ENCODE results near the gene BUB3.
A peak's percentile ranks its signal among the peaks of the same experiment; 100 is the strongest.
"Not testable (repeated sequence)": the region's sequence is repeated elsewhere in the genome, so short reads cannot be mapped to it uniquely, and the experiment has no call there.

The BUB3 gene

DNA sequence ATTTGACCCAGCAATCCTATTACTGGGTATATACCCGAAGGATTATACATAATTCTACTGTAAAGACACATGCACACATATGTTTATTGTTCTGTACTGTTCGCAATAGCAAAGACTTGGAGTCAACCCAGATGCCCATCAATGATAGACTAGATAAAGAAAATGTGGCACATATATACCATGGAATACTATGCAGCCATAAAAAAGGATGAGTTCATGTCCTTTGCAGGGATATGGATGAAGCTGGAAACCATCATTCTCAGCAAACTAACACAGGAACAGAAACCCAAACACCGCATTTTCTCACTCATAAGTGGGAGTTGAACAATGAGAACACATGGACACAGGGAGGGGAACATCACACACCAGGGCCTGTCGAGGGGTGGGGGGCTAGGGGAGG is 24.2 kb downstream of the BUB3 start:
- not testable (repeated sequence) for DNase-seq; ATAC-seq (replicated peaks); H3K9me3 Mint-ChIP-seq; H3K36me3 Mint-ChIP-seq (ENCODE audit: insufficient read depth); H3K27me3 Mint-ChIP-seq; H3K27ac Mint-ChIP-seq; H3K4me3 Mint-ChIP-seq
- H3K4me1 Mint-ChIP-seq (ENCODE audit: low read depth in 2 of 2), result peaks cover 9 to 18% of the 10 kb centered on the region in 2 donors

DNA sequence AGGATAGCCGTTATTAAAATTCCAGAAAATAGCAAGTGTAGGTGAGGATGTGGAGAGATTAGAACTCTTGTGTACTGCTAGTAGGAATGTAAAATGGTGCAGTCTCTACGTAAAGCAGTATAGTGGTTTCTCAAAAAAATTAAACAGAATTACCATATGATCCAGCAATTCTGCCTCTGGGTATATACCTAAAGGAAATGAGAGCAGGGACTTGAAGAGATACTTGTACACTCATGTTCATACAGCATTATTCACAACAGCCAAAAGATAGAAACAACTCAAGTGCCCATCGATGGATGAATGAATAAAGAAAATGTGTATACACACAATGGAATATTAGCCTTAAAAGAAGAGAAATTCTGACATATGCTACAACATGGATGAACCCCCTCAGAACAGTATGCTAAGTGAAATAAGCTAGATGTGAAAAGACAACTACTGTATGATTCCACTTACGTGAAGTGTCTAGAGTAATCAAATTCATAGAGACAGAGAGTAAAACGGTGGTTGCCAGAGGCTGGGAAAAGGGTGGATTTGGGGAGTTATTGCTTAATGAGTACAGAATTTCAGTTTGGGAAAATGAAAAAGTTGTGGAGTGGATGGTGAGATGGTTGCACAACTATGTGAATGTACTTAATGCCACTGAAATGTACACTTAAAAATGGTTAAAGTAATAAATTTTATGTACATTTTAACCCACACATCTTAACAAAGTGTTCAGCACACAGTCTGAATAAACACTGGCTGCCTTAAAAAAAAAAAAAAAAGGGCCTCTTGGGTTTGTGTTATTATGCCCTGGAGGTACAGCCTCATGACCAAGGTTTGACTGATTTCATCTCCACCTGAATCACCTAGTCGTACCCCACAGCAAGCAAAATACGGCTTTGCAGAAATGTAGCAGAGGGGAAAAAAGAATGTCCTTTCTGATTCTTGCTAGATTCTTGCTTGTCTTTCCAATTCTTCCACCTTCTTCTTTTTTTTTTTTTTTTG is 26.2 kb downstream of the BUB3 start:
- DNase-seq (no peak), ATAC-seq (replicated peaks) (no peak)
- peaks cover 3% of the 10 kb centered on the region in 2 donors for H3K4me1 Mint-ChIP-seq (ENCODE audit: low read depth in 2 of 2)
- H3K36me3 Mint-ChIP-seq (ENCODE audit: insufficient read depth), result peaks cover 5% of the 10 kb centered on the region
- no peak overlapping the region for H3K4me3 Mint-ChIP-seq
- no peaks in the 10 kb centered on the region for H3K27me3 Mint-ChIP-seq
- no peaks in the 10 kb centered on the region for H3K9me3 Mint-ChIP-seq
- H3K27ac Mint-ChIP-seq, result no peak overlapping the region

DNA sequence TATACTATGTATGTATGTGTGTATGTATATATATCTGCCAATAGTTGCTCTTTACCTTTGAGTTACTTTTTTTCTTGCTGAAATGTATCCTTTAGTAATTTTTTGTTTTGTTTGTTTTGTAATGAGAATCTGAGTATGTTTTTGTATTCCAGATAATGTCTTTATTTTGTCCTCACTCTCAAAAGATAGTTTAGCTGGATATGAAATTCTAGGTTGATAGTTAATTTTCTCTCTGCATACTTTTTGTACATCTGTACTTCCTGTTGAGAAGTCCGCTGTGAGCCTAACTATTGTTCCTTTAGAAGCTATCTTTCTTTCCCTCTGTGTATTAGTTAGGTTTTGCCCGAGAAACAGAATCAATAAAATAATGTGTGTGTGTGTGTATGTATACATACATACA is 29.5 kb downstream of the BUB3 start:
- ATAC-seq (replicated peaks), result no peak
- H3K27ac Mint-ChIP-seq, result no peak overlapping the region
- DNase-seq, result no peak
- H3K4me3 Mint-ChIP-seq, result no peak overlapping the region
- H3K9me3 Mint-ChIP-seq, result no peaks in the 10 kb centered on the region
- peaks cover 5 to 10% of the 10 kb centered on the region in 2 donors for H3K4me1 Mint-ChIP-seq (ENCODE audit: low read depth in 2 of 2)
- H3K36me3 Mint-ChIP-seq (ENCODE audit: insufficient read depth), result peaks cover 10% of the 10 kb centered on the region
- no peaks in the 10 kb centered on the region for H3K27me3 Mint-ChIP-seq

DNA sequence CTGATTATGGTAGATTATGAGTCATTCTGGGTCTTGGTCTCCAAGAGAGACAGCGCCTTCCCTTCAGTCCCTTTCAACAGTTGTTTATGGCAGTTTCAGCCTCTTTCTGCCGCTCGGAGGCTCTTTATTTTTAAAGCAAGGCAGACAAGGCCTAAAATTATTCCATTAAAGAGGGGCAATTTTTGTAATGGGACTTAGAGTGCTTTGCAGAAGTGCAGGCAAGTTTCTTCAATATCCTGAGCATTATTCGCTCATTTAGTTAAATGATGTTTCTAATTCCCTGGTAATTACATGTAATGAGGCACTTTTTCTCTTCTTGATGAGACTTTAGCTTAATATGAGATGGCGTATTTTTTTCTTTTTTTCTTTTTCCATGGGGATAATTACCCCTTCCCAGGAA is 33.6 kb downstream of the BUB3 start:
- H3K4me1 Mint-ChIP-seq (ENCODE audit: low read depth in 2 of 2), result peaks cover 9 to 16% of the 10 kb centered on the region in 2 donors
- no peak for DNase-seq
- H3K9me3 Mint-ChIP-seq, result no peaks in the 10 kb centered on the region
- no peak overlapping the region for H3K27ac Mint-ChIP-seq
- no peaks in the 10 kb centered on the region for H3K27me3 Mint-ChIP-seq
- H3K4me3 Mint-ChIP-seq, result no peak overlapping the region
- no peak for ATAC-seq (replicated peaks)
- peaks cover 13% of the 10 kb centered on the region for H3K36me3 Mint-ChIP-seq (ENCODE audit: insufficient read depth)

DNA sequence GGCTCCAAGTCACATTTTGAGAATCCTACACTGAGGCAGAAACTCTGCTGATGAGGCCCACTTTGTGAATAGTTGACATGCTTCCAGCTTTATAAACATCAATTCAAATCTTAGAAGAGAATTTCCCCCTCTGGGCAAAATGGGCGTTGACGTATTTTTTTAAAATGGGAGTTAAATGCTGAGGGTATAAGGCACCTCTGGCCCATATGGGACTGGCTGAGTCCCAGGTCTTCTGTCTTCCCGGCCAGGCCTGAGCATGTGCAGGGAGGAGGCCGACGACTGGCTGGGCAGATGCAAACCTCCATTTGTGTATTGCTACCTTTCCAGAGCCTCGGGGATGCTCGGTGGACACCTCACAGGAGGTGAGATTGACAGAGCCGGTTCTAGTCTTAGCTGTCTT is 37.7 kb downstream of the BUB3 start:
- Mint-ChIP-seq H3K36me3 (ENCODE audit: insufficient read depth) (peaks cover 8% of the 10 kb centered on the region), H3K4me3 (no peak overlapping the region), H3K4me1 (ENCODE audit: low read depth in 2 of 2) (peaks cover 5 to 11% of the 10 kb centered on the region in 2 donors), H3K9me3 (no peaks in the 10 kb centered on the region), H3K27ac (no peak overlapping the region), H3K27me3 (no peaks in the 10 kb centered on the region)
- ATAC-seq (replicated peaks) (no peak), DNase-seq (no peak)

DNA sequence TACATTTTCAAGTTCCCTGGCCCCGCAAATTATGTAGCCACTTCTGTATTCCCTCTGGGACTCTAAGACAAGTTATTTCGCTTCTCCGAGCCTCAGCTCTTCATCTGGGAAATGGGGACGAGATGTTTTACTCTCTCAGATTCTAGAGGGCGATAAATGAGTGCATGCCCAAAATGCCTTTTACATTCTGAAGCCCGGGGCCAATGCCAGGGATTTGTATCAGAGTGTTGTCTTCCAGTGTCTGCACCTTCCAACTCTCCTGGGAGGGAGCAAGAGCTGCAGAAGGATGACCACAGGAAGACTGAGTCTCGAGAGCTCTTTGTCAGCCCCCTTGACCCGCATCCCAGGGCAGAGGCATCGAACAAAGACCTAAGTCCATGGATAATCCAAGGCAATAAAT is 39.9 kb downstream of the BUB3 start:
- Mint-ChIP-seq H3K9me3 (no peaks in the 10 kb centered on the region), H3K27ac (no peak overlapping the region), H3K4me1 (ENCODE audit: low read depth in 2 of 2) (peaks cover 6% of the 10 kb centered on the region in 2 donors), H3K27me3 (no peaks in the 10 kb centered on the region), H3K4me3 (no peak overlapping the region), H3K36me3 (ENCODE audit: insufficient read depth) (peaks cover 6% of the 10 kb centered on the region)
- ATAC-seq (replicated peaks) (no peak), DNase-seq (no peak)

DNA sequence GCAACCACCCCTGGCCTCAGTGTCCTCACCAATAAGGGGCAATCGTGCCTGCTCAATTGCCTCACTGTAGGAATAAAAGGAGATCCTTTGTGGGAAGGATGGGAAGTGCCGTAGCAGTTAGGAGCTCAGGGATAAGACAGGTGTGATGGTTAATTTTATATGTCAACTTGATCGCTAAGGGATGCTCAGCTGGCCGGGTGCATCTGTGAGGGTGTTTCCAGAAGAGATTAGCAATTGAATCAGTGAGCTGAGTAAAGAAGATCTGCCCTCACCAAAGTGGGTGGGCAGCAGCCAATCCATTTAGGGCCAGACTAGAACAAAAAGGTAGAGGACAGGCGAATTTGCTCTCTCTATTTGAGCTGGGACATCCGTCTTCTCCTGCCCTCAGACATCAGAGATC is 46.3 kb downstream of the BUB3 start:
- peaks cover 4 to 18% of the 10 kb centered on the region in 2 donors for H3K4me1 Mint-ChIP-seq (ENCODE audit: low read depth in 2 of 2)
- DNase-seq, result no peak
- H3K9me3 Mint-ChIP-seq, result peaks cover 0 to 3% of the 10 kb centered on the region in 2 donors
- no peak overlapping the region for H3K27ac Mint-ChIP-seq
- no peak overlapping the region for H3K4me3 Mint-ChIP-seq
- H3K36me3 Mint-ChIP-seq (ENCODE audit: insufficient read depth), result peaks cover 4% of the 10 kb centered on the region
- no peaks in the 10 kb centered on the region for H3K27me3 Mint-ChIP-seq
- ATAC-seq (replicated peaks), result no peak

DNA sequence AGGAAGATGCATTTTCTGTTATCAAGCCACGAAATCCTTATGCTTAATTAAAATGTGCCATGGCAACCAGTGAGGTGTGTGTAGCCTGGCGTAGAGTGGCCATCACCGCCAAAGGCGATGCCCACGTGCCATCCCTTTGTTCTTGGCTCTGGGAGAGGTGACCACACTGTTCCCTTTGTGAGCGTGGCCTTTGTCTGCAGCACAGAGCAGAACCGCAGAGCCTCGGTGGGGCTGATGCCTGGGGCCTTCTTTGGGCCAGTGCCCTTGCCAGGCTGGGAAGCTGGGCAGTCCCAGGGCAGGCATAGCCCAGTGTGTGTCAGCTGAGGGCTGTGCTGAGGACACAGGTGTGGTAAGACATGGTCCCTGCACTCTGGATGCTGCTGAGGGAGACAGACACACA is 48.3 kb downstream of the BUB3 start:
- H3K27ac Mint-ChIP-seq, result peak overlapping the region in 1 of 2 donors; percentile 33
- no peaks in the 10 kb centered on the region for H3K27me3 Mint-ChIP-seq
- no peak overlapping the region for H3K4me3 Mint-ChIP-seq
- H3K4me1 Mint-ChIP-seq (ENCODE audit: low read depth in 2 of 2), result peaks cover 6 to 23% of the 10 kb centered on the region in 2 donors
- H3K9me3 Mint-ChIP-seq, result peaks cover 0 to 3% of the 10 kb centered on the region in 2 donors
- ATAC-seq (replicated peaks), result no peak
- DNase-seq, result no peak
- H3K36me3 Mint-ChIP-seq (ENCODE audit: insufficient read depth), result peaks cover 2% of the 10 kb centered on the region

DNA sequence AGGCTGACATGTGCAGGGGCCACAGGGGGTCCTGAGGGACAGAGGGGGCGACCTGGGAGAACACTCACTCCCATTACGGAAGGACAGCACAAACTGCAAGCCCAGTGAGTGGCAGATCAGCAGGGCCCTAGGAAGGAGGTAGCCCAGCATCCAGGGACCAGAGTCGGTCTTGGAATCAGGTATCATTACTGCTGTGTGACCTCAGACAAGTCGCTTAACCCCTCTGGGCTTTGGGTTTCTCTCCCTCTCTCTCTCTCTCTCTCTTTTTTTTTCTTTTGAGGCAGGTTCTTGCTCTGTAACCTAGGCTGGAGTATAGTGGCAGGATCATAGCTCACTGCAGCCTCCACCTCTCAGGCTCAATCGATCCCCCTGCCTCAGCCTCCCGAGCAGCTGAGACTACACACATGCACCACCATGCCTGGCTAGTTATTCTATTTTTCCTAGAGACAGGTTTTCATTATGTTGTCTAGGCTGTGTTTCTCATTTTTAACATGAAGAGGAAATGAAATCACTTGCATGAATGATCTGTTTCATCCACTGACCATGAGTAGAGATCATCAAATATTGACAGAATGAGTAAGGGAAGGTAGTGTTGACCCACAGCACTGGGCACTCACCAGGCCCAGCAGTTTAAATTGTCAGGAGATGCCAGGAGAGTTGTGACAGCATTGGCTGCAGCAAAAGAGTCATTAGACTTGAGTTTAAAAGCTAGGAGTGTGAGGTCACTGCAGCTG is 49.4 kb downstream of the BUB3 start:
- ATAC-seq (replicated peaks), result no peak
- H3K4me1 Mint-ChIP-seq (ENCODE audit: low read depth in 2 of 2), result peaks cover 5 to 23% of the 10 kb centered on the region in 2 donors
- H3K27me3 Mint-ChIP-seq, result no peaks in the 10 kb centered on the region
- H3K9me3 Mint-ChIP-seq, result peaks cover 0 to 3% of the 10 kb centered on the region in 2 donors
- no peak overlapping the region for H3K27ac Mint-ChIP-seq
- DNase-seq, result no peak
- H3K4me3 Mint-ChIP-seq, result no peak overlapping the region
- no peaks in the 10 kb centered on the region for H3K36me3 Mint-ChIP-seq (ENCODE audit: insufficient read depth)

DNA sequence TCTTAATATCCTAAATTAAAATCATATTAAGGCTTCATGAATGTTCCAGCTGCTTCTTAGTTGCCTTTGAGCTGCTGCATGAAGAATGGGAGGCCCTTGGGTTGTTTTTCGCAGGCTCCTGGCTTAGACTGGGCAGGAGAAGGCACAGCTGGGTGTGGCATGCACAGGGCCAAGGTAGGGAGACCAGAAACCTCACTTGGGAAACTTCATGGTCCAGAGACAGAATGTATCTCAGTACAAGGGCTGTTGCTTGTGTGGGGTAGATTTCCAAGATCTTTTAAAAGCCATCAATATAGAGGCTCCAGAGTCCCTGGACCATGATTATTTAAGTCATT is 49.9 kb downstream of the BUB3 start:
- no peaks in the 10 kb centered on the region for H3K27me3 Mint-ChIP-seq
- no peak for DNase-seq

DNA sequence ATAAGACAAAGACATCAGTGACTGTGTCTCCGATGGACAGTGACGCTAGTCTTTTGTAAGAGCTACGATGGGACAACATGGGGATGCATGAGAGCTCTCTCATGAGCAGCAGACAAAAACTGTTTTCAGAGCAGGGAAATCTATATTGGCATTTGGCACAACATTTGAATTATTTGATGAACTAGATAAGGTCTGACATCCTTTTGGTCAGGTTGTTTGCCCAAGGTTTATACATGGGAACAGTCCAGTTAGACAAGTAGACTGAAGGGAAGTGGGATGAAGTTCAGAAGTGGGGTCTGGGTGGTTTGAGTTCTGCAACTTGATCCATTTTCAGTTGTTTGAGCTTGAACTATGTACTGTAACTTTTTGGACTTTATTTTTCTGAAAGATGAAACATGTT is 50.8 kb downstream of the BUB3 start:
- Mint-ChIP-seq H3K9me3 (no peaks in the 10 kb centered on the region), H3K27ac (no peak overlapping the region), H3K4me3 (no peak overlapping the region), H3K4me1 (ENCODE audit: low read depth in 2 of 2) (peaks cover 5 to 23% of the 10 kb centered on the region in 2 donors), H3K36me3 (ENCODE audit: insufficient read depth) (peaks cover under 1% of the 10 kb centered on the region), H3K27me3 (no peaks in the 10 kb centered on the region)
- DNase-seq (no peak), ATAC-seq (replicated peaks) (no peak)

More for the DNA sequence above, 49.9 kb downstream of the BUB3 start:
- Mint-ChIP-seq H3K4me1 (ENCODE audit: low read depth in 2 of 2) (peaks cover 5 to 23% of the 10 kb centered on the region in 2 donors), H3K36me3 (ENCODE audit: insufficient read depth) (no peaks in the 10 kb centered on the region), H3K27ac (no peak overlapping the region), H3K4me3 (no peak overlapping the region), H3K9me3 (peaks cover 0 to 3% of the 10 kb centered on the region in 2 donors)
- no peak for ATAC-seq (replicated peaks)

DNA sequence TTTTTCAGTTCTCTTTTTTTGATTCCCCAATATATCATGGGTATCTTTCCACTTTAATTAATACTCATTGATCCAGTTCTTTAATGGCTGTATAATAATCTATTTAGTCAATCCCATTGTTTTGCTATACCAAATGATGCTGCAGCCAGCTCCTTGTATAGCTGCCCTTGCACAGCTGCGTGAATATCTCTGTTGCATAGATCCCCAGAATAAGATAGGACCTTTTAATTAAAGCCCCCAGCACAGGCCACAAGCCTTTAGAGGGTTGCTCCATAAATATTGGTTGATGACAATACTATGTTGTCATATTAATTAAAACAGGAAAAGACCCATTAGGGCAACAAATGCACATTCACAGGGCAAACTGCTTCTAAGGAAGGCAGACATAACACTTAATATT is 57.9 kb downstream of the BUB3 start:
- Mint-ChIP-seq H3K36me3 (ENCODE audit: insufficient read depth) (peaks cover 2% of the 10 kb centered on the region), H3K27me3 (no peaks in the 10 kb centered on the region), H3K27ac (no peak overlapping the region), H3K4me1 (ENCODE audit: low read depth in 2 of 2) (peaks cover 0 to 2% of the 10 kb centered on the region in 2 donors), H3K9me3 (no peaks in the 10 kb centered on the region), H3K4me3 (no peak overlapping the region)
- no peak for DNase-seq
- ATAC-seq (replicated peaks), result no peak

DNA sequence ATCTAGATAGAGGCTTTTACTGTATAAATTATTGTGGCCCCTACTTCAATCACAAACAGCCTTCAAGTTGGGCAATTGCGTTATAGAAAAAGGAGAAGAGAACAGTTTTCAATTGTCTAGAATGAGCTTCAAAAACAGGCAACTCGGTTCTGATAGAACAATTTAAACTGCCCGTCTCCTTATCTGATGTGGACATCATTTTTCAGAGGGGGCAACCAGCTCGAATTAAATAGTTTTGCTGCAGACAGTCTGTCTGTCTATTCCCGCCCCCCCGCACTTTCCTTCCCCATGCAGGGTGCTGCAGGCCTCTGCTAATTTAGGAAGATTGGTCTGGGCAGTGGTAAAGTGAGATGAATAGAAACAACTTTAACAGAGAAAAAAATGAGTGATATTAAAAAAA is 58.4 kb downstream of the BUB3 start:
- no peak overlapping the region for H3K27ac Mint-ChIP-seq
- H3K9me3 Mint-ChIP-seq, result no peaks in the 10 kb centered on the region
- ATAC-seq (replicated peaks) (no peak), DNase-seq (no peak)
- H3K36me3 Mint-ChIP-seq (ENCODE audit: insufficient read depth), result peaks cover 2% of the 10 kb centered on the region
- no peak overlapping the region for H3K4me3 Mint-ChIP-seq
- peaks cover 0 to 2% of the 10 kb centered on the region in 2 donors for H3K4me1 Mint-ChIP-seq (ENCODE audit: low read depth in 2 of 2)
- H3K27me3 Mint-ChIP-seq, result no peaks in the 10 kb centered on the region

DNA sequence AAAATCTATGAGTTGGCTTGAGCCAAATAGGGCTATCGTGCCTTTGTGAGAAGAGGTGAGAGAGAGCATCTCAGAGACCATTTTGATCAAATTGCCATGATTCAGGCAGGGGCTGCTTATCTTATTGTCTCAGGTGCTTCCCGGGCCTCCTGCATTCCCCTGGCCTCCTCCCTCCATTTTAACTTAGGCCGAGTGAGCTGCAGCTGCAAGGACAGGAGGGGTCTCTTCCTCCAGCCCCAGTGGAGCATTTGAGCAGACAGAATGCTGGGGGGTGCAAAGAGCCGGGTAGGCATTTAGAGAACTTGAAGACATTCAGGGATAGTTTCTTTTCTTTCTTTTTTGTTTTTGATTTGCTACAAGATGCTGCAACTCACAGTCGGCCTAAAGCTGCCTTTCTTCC is 59.0 kb downstream of the BUB3 start:
- ATAC-seq (replicated peaks), result no peak
- Mint-ChIP-seq H3K4me3 (no peak overlapping the region), H3K27ac (no peak overlapping the region), H3K27me3 (no peaks in the 10 kb centered on the region), H3K9me3 (no peaks in the 10 kb centered on the region), H3K4me1 (ENCODE audit: low read depth in 2 of 2) (peaks cover 0 to 1% of the 10 kb centered on the region in 2 donors), H3K36me3 (ENCODE audit: insufficient read depth) (peaks cover 2% of the 10 kb centered on the region)
- DNase-seq, result no peak

Measured in effector memory CD8-positive, alpha-beta T cell (primary cell).